Activated gamma-delta T cell treated with anti-CD3 and anti-CD28 coated beads, Interleukin-2, amount 50 U/mL, for 16 hours (primary cell): ENCODE results near the gene BEAN1.
A peak's percentile ranks its signal among the peaks of the same experiment; 100 is the strongest.
"Not testable (repeated sequence)": the region's sequence is repeated elsewhere in the genome, so short reads cannot be mapped to it uniquely, and the experiment has no call there.

Experiments used
- DNase-seq: peaks from one replicate; pipeline ENCODE4 v3.0.0-alpha.2; 2020; ENCODE audit warnings: low read depth

The BEAN1 gene

GRCh38 chr16:66508914-66509496 lies 81.9 kb downstream of the BEAN1 start:
- DNase-seq: no peak

- no peak for DNase-seq
These were observed 82.5 kb downstream of the BEAN1 start for GRCh38 chr16:66509576-66509975.

GRCh38 chr16:66510298-66510697 lies 83.2 kb downstream of the BEAN1 start:
- DNase-seq: no peak

GRCh38 chr16:66510711-66511601 lies 83.9 kb downstream of the BEAN1 start:
- no peak for DNase-seq

DNA sequence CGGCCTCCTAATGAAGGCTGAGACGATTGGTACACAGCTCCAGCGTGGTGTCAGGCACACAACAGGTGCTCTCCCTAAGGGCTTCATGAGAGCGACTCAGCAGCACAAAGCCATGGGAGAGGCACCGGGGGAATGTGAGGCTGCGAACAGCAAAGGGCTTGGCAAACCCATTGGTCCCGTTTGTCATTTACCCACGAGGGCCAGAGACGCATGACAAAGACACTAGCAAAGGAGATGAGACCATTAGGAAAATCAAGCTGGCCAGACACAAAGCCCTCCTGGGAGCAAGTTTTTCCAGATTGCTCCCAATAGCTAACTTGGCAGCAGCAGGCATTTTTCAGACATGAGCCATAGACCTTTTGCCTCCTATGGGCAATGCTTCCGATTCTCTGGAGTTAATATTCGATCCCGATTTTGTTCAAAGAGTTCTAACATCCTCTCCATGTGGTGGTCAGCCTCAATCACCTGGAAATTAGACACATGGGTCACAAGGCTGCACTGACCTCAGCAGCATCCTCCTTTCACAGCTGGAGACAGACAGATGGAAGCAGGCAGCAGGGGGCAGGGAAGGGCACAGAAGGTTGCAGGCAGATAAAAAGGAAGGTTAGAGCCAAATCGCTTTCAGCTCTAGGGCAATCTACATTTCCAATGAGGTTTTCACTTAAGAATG lies 84.6 kb downstream of the BEAN1 start:
- no peak for DNase-seq

- no peak for DNase-seq
These were observed 85.4 kb downstream of the BEAN1 start for GRCh38 chr16:66512272-66513110.

DNA sequence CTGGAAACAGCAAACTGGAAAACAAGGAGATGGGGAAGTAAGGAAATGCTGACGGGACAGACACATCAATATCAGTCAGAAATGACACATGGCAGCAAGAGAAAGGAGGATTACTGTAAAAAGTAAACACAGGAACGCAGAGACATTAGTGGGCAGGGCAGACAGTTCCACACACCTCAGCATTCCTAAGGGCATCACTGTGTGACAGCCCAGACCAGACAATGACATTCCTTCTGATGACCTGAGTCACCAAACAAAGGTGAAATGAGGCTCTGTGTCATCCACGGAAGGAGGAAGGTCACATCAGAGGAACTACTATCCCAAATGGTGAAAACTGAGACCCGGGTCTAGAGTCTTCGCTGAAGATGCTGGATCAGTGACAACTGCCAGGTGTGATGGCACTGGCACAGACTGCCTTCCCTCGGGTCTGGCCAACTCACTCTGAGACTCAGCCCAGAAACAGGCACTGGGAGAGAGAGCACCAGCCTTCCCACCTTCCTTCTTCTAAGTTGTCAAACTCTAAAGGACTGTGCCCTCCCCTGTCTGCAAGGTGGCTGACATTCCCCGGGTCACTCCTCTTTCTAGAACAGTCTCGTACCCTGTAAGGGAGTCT lies 86.1 kb downstream of the BEAN1 start:
- DNase-seq: no peak

- DNase-seq: not testable (repeated sequence)
These were observed 87.3 kb downstream of the BEAN1 start for GRCh38 chr16:66514391-66514790.

DNA sequence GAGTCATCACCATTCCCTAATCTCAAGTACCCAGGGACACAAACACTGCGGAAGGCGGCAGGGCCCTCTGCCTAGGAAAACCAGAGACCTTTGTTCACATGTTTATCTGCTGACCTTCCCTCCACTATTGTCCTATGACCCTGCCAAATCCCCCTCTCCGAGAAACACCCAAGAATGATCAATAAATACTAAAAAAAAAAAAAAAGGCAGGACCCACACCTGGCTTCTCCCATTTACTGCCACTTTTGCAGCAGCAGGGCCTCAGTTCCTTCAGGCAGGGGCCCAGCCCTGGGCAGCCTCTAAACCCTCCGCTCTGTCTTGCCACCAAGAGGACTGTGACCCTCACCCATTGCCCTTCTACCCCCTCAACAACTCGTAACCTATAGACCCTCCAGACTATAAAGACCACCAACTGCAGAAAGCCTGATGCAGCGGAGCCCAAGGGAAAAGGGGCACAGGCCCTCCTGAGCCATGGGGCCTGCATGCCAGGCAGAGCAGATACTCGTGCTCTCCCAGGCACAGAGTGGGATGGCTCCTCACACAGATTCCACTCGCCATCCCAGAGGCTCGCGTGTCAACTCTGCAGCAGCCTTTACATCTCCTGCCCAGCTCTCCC lies 88.0 kb downstream of the BEAN1 start:
- not testable (repeated sequence) for DNase-seq

GRCh38 chr16:66515596-66516508 lies 88.8 kb downstream of the BEAN1 start:
- DNase-seq: no peak

GRCh38 chr16:66516509-66516807 lies 89.4 kb downstream of the BEAN1 start:
- no peak for DNase-seq

DNA sequence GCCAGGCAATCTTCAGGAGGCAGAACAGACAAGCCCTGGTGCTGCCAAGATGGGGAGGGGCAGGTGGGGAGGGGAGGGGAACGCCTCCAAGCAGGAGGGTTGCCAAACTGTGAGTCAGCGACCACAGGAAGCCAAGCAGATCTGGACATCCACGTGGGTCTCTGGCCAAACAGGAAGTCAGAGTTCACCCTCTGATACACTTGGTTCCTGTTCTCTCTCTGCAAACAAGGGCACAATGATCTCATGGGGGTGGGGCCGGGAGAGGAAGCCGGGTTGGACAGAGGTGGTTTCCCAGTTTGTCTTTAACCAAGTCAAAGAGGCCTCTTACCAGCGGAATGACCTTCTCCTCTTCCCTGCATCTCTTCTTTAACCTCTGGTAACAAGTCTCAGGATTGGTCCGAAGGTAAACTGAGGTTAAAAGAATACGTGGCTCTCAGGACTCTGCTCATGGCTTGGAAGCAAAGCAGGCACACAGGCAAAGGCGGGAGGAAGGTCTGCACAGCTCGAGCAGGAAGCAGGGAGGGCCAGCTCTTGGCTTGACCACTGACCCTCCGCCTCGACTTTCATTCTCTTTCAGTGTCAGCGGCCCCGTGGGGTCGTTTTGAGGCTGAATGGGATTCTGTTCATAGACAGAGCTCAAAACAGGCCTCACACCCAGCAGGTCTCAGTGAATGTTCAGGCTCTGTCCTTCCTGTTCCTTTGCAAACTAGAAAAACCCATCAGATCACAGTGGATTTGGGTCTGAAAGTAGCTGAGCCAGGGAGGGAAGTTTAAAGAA lies 89.9 kb downstream of the BEAN1 start:
- peak; percentile 67 for DNase-seq

GRCh38 chr16:66517586-66518263 lies 90.6 kb downstream of the BEAN1 start:
- DNase-seq: no peak

DNA sequence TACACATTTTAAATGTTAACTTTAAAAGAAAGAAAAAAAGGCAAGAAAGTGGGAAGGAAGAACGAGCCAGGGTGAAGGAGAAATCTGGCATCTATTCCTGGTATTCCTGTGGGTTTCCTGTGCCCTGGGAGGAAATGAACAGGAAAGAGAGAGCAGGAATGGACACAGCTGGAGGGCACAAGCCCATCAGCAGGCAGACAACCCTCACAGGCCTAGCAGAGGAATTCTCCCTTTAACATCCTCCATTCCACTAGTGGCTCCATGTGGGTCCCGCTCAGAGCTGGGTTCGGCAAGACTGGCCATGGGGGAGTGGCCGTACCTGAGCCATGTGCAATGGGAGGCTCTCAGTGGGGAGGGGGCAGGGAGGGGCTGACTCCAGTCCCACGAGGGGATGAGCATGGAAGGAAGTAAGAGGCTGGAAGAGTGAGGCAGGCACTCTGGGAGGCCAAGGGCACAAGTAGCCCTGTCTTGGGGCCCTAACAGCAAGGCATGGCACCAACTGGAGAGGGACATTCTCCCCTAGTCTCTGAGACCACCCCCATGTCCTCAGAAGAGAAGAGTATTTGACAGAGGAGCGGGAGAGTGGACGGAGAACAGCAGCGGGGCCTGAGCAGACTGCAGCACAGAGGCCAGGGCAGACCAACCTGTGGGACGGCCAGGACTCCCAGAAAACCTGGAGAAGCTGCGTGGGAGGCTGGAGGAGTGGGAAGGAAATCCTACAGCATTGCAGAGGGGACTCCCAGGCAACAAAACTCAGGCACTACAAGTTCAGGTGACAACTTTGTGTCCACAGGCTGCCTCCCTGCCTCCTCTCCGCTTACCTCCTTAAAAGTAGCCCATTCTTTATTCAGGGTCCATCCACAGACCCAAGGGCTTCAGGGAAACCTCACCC lies 92.6 kb downstream of the BEAN1 start:
- DNase-seq: no peak

- DNase-seq: no peak
These were observed 93.5 kb downstream of the BEAN1 start for GRCh38 chr16:66520406-66521170.

DNA sequence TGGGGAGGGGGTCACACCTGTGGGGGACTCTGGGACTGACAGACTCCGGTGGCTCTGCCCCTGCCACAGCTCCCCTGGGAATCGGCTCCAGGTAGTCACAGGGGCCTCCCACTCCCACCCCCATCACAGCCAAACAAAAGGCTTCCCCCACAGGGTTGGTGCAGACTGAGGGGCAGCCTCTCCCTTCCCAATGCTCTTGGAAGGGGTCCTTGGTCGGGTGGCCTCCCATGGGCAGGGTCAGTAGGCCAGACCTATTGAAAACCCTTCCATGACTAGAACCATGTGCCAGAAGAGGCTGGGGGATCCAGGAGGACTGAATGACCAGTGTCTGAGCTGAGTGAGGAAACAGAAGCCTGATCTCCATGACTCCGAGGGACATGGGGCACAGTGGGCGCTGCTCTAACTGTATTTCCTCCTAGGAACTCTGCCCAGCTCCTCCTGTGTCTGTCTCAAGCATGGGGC lies 94.2 kb downstream of the BEAN1 start:
- no peak for DNase-seq
